Smooth muscle cell (in vitro differentiated cells): Measurements from ENCODE around the gene LAMA2. TPM values are rescaled to one million over a fixed set of nuclear protein-coding genes. Genes with fewer than 3 reads are reported as not detected.

Source experiments
- DNase-seq: peaks from one replicate; lab custom pipeline; 2025; ENCODE audit not compliant: unreplicated experiment; lab: John Stamatoyannopoulos, UW
- H2AFZ ChIP-seq: fragments of 200-600 bp; sonication (generic); 2 replicates; pipeline ENCODE4 v1.6.0; 2016; ENCODE audit warnings: antibody characterized with exemption, low read depth, mild to moderate bottlenecking
- H3F3A ChIP-seq: fragments of 200-600 bp; sonication (generic); 2 replicates; pipeline ENCODE4 v1.6.0; 2017; ENCODE audit warnings: antibody characterized with exemption, low read depth
- H3K27ac ChIP-seq: fragments of 200-600 bp; sonication (generic); 2 replicates; pipeline ENCODE4 v1.5.1; 2016; ENCODE audit warnings: low read depth, mild to moderate bottlenecking
- H3K27me3 ChIP-seq: fragments of 200-600 bp; sonication (generic); 2 replicates; pipeline ENCODE4 v1.6.1; 2016; ENCODE audit warnings: low read depth, mild to moderate bottlenecking
- H3K36me3 ChIP-seq: fragments of 200-600 bp; sonication (generic); 2 replicates; pipeline ENCODE4 v1.5.1; 2016; ENCODE audit warnings: low read depth
- H3K4me1 ChIP-seq: fragments of 200-600 bp; sonication (generic); 2 replicates; pipeline ENCODE4 v1.5.1; 2016; ENCODE audit warnings: low read depth
- H3K4me2 ChIP-seq: fragments of 200-600 bp; sonication (generic); 2 replicates; pipeline ENCODE4 v1.6.0; 2016; ENCODE audit warnings: mild to moderate bottlenecking
- H3K4me3 ChIP-seq: fragments of 200-600 bp; sonication (generic); 2 replicates; pipeline ENCODE4 v1.5.1; 2016; ENCODE audit warnings: mild to moderate bottlenecking
- H3K79me2 ChIP-seq: fragments of 200-600 bp; sonication (generic); 2 replicates; pipeline ENCODE4 v1.6.0; 2016; ENCODE audit warnings: low read depth, mild to moderate bottlenecking
- H3K9ac ChIP-seq: fragments of 200-600 bp; sonication (generic); 2 replicates; pipeline ENCODE4 v1.6.0; 2016; ENCODE audit warnings: low read depth
- H3K9me3 ChIP-seq: fragments of 200-600 bp; sonication (generic); replicated peaks from 2 replicates; pipeline ENCODE4 v1.5.1; 2016; ENCODE audit warnings: low read depth
- H4K20me1 ChIP-seq: fragments of 200-600 bp; sonication (generic); 2 replicates; pipeline ENCODE4 v1.6.0; 2016; ENCODE audit warnings: low read depth
- CTCF ChIP-seq: fragments of 200-600 bp; sonication (generic); IDR thresholded peaks from 2 replicates; pipeline ENCODE4 v1.5.1; 2017; ENCODE audit warnings: borderline replicate concordance, mild to moderate bottlenecking, antibody characterized with exemption; ENCODE audit not compliant: insufficient read depth, poor library complexity, severe bottlenecking
- WGBS: methylation state at CpG from one replicate; pipeline ENCODE4 v1.1.7; 2016; ENCODE audit warnings: low lambda C conversion rate; 5-methylcytosine and 5-hydroxymethylcytosine counted together
- polyA plus RNA-seq: library from polyadenylated mRNA; unstranded; fragments of >200 nt; fragmentation: Nextera tagmentation; extraction: Ambion mirVana; gene quantifications from 2 replicates; pipeline ENCODE4 v1.2.1, GENCODE V29; 2016
- total RNA-seq: library from RNA; depleted of rRNA; stranded (reverse); fragments of >200 nt; gene quantifications from 2 replicates; pipeline ENCODE4 v1.2.3, GENCODE V29; 2014

Gene LAMA2
- total and polyA plus RNA-seq, 2 experiments from 2014 or later: 21.7 to 92.9 TPM

DNA sequence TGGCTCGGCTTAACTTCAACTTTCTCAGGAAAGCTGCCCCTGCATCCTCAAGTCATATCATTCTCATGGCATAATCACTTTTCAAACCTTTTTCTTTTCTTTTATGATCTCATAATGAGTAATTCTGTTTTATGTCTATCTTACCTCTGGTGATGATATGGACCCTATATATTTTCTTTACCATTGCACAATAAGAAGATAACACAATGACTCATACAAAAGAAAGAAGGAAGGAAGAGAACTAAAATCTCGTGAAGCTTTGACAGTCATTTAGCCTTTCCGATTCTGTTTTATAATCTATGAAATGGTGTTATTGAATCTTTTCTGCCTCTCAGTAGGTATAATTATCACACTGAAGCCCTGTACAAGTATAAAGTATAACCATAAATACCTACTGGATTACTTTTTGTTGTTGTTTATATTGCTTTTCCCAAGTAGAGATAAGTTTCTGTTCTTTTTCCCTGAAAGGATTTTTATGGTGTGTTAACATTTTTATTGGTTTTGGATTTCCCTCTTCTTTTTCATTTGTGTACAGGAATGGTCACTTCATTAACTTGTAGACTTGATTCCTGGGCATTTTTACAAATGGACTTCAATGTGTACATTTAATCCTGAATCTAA is 300.9 kb downstream of the LAMA2 start:
- H3K4me3 ChIP-seq: no peak overlapping the region
- 11% methylated on average over 3 of the region's 3 CpGs for WGBS
- H3K27ac ChIP-seq: peak overlapping the region; percentile 78
- H3K9ac ChIP-seq: no peak overlapping the region
- H3K36me3 ChIP-seq: no peaks in the 10 kb centered on the region
- H3K79me2 ChIP-seq: no peaks in the 10 kb centered on the region
- H3K27me3 ChIP-seq: no peaks in the 10 kb centered on the region
- peaks cover 25% of the 10 kb centered on the region for H3F3A ChIP-seq
- H3K4me2 ChIP-seq: peak overlapping the region; percentile 49
- peaks cover 32% of the 10 kb centered on the region for H3K4me1 ChIP-seq
- no peak for TF ChIP-seq CTCF
- no peaks in the 10 kb centered on the region for H4K20me1 ChIP-seq
- DNase-seq: no peak
- H2AFZ ChIP-seq: no peak overlapping the region
- H3K9me3 ChIP-seq: no peaks in the 10 kb centered on the region

DNA sequence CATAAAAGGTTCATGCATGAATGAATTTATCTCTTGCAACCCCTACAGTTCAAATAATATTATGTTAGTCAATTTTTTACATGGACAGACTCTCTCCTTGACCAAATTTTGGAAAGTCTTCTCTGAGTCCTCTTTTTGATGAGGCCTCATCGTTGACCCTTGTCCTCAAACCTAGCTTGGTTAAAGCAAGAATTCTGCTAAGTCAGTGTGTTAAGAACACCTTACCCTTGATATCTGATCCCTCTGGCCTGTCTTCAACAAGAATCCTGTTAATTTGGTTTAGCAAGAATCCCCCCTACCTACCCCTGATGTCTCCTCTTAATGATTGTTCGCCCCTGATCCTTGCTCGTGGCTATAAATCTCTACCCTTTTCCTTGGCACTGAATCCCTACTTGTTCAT is 301.4 kb downstream of the LAMA2 start:
- H3K79me2 ChIP-seq: no peaks in the 10 kb centered on the region
- DNase-seq: no peak
- peak overlapping the region; percentile 78 for H3K27ac ChIP-seq
- no peaks in the 10 kb centered on the region for H3K27me3 ChIP-seq
- H3K36me3 ChIP-seq: no peaks in the 10 kb centered on the region
- no peak for TF ChIP-seq CTCF
- peak overlapping the region; percentile 49 for H3K4me2 ChIP-seq
- no peak overlapping the region for H3K4me3 ChIP-seq
- no peak overlapping the region for H3K9ac ChIP-seq
- peaks cover 25% of the 10 kb centered on the region for H3F3A ChIP-seq
- H4K20me1 ChIP-seq: no peaks in the 10 kb centered on the region
- H2AFZ ChIP-seq: no peak overlapping the region
- 81% methylated on average over 3 of the region's 3 CpGs for WGBS
- no peaks in the 10 kb centered on the region for H3K9me3 ChIP-seq
- H3K4me1 ChIP-seq: peaks cover 32% of the 10 kb centered on the region

DNA sequence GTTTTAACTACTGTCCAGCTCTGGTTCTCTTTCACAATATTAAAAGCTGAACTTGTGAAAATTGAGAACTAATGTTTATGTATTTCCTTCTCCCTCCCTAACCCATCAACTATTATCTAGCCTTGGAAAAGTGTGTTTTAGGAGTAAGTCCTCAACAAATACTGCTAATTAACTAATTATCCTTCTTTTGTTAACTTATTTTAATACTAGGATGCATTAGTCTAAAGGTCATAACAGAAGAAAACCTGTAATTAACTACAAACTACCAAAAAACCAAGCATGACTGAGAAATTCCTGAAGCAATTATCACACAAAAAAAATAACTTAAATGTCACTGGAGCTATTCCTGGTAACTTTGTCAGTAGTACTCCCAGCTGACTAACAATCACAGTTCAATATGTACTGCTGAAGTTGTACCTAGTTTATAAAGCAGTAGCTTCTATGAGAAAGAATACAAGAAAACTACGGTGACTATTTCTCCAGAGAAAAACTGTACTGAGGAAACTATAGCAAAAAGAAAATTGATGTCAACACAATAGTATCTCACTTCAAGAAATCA is 301.9 kb downstream of the LAMA2 start:
- peak overlapping the region; percentile 49 for H3K4me2 ChIP-seq
- no peaks in the 10 kb centered on the region for H3K36me3 ChIP-seq
- H3K4me3 ChIP-seq: no peak overlapping the region
- no peak for DNase-seq
- H3K27ac ChIP-seq: peak overlapping the region; percentile 78
- H3F3A ChIP-seq: peaks cover 25% of the 10 kb centered on the region
- 97% methylated on average over 1 of the region's 1 CpG for WGBS
- no peak overlapping the region for H3K9ac ChIP-seq
- no peaks in the 10 kb centered on the region for H3K27me3 ChIP-seq
- peaks cover 32% of the 10 kb centered on the region for H3K4me1 ChIP-seq
- no peak for TF ChIP-seq CTCF
- no peaks in the 10 kb centered on the region for H4K20me1 ChIP-seq
- no peaks in the 10 kb centered on the region for H3K9me3 ChIP-seq
- no peaks in the 10 kb centered on the region for H3K79me2 ChIP-seq
- no peak overlapping the region for H2AFZ ChIP-seq

DNA sequence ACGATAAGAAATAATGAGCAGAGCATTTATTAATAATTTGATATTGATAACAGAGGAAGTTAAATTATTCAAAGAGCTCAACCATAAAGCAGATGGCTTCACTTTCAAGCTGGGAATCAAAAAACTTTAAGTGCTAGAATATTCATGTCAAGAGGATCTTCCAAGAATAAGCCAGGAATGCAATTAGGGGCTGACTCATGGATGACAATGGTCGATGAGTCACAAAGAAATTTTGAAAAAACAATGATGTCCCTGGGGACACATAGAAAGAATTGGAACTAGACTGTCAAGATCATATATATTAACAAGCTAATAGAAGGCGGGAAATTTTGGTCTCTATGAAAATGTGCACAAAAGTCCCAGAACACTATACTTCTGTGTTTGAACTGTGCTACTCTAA is 304.1 kb downstream of the LAMA2 start:
- H3K27ac ChIP-seq: peak overlapping the region; percentile 78
- H3K9me3 ChIP-seq: no peaks in the 10 kb centered on the region
- no peak for DNase-seq
- no peak overlapping the region for H3K4me3 ChIP-seq
- no peaks in the 10 kb centered on the region for H3K27me3 ChIP-seq
- no peak for TF ChIP-seq CTCF
- H3K9ac ChIP-seq: no peak overlapping the region
- H3K4me1 ChIP-seq: peaks cover 38% of the 10 kb centered on the region
- H2AFZ ChIP-seq: no peak overlapping the region
- H3F3A ChIP-seq: peaks cover 25% of the 10 kb centered on the region
- no peaks in the 10 kb centered on the region for H3K79me2 ChIP-seq
- H4K20me1 ChIP-seq: no peaks in the 10 kb centered on the region
- H3K36me3 ChIP-seq: no peaks in the 10 kb centered on the region
- H3K4me2 ChIP-seq: peak overlapping the region; percentile 63
- 65% methylated on average over 3 of the region's 3 CpGs for WGBS
